ENCODE results near the gene SRP9.
"Not testable (repeated sequence)": the region's sequence is repeated elsewhere in the genome, so short reads cannot be mapped to it uniquely, and the experiment has no call there.

Gene SRP9

GRCh38 chr1:225776294-225776693, 1.3 kb upstream of the SRP9 start:
- DNase-seq (ENCODE audit: low spot score in 2 of 2): no peak
- peaks cover 15% of the 10 kb centered on the region for H3K4me1 ChIP-seq
- no peaks in the 10 kb centered on the region for H3K9me3 ChIP-seq
- in situ Hi-C loops (cut with MboI; ENCODE audit: low sequenced_read_pairs): loop anchor here (5.0 kb wide), 1 partner anchor 299 kb away; no protein-coding TSS in a partner anchor
- no peak overlapping the region for H3K4me3 ChIP-seq
- H3K36me3 ChIP-seq (replicated peaks): peaks cover 15% of the 10 kb centered on the region
- no peaks in the 10 kb centered on the region for H3K27me3 ChIP-seq (ENCODE audit: low read depth)

DNA sequence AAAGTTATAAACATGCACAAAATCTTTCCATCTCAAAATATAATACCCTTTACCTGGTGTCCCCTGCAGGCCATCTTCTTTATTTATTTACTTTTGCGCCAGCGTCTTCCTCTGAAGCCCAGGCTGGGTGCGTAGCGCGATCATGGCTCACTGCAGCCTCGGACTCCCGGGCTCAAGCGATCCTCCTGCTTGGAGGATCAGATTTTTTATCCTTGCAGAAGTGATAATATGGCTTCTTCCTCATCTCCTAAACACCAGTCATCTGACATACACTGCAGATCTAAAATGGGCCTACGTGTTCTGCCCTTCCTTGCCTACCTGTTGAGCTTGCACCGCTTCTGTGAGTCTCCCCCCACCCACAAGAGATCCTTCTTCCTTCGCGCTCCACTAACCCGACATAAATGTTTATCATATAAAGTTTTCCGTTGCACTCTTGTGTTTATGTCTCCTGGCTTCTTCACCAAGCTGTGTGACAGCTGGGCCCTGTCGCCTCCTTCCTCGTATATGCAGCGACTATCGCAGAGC, 506 bp upstream of the SRP9 start:
- Histone ChIP-seq H3K36me3 (replicated peaks) (peaks cover 15% of the 10 kb centered on the region), H3K9me3 (no peaks in the 10 kb centered on the region), H3K27me3 (ENCODE audit: low read depth) (no peaks in the 10 kb centered on the region), H3K4me3 (peak overlapping the region; percentile 95), H3K4me1 (peaks cover 20% of the 10 kb centered on the region)
- in situ Hi-C loops (cut with MboI; ENCODE audit: low sequenced_read_pairs): loop anchor here (5.0 kb wide), 1 partner anchor 300 kb away; no protein-coding TSS in a partner anchor
- peak in 1 of 2 experiments; percentile 33 for DNase-seq (ENCODE audit: low spot score in 2 of 2)

DNA sequence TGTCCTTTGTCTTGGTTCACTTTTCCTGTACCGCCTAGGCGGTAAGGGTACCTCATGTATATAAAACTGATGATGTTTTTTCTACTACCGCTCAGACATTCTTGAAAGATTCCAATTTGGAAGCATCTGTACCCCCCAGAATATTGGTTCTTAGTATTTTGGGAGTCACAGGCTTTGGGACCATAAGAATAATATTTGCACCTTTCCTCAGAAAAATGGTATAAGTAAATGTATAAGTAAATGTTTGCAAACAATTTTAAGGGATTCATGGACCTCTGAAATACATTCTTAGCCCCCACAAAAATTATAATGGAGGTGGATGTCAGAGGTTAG, 677 bp downstream of the SRP9 start:
- H3K36me3 ChIP-seq (replicated peaks): peaks cover 26% of the 10 kb centered on the region
- DNase-seq (ENCODE audit: low spot score in 2 of 2): no peak
- in situ Hi-C loops (cut with MboI; ENCODE audit: low sequenced_read_pairs): loop anchor here (5.0 kb wide), 1 partner anchor 301 kb away; no protein-coding TSS in a partner anchor
- H3K27me3 ChIP-seq (ENCODE audit: low read depth): no peaks in the 10 kb centered on the region
- peaks cover 30% of the 10 kb centered on the region for H3K4me1 ChIP-seq
- peak overlapping the region; percentile 95 for H3K4me3 ChIP-seq
- H3K9me3 ChIP-seq: no peaks in the 10 kb centered on the region

- H3K4me3 ChIP-seq: peak overlapping the region; percentile 95
- peaks cover 36% of the 10 kb centered on the region for H3K4me1 ChIP-seq
- not testable (repeated sequence) for DNase-seq (ENCODE audit: low spot score in 2 of 2); H3K9me3 ChIP-seq; H3K27me3 ChIP-seq (ENCODE audit: low read depth)
- H3K36me3 ChIP-seq (replicated peaks): peaks cover 32% of the 10 kb centered on the region
- in situ Hi-C loops (cut with MboI; ENCODE audit: low sequenced_read_pairs): loop anchor here (5.0 kb wide), 1 partner anchor 302 kb away; no protein-coding TSS in a partner anchor
Observed at GRCh38 chr1:225779165-225779564, 1.5 kb downstream of the SRP9 start.

- Histone ChIP-seq H3K4me3 (no peak overlapping the region), H3K36me3 (replicated peaks) (peaks cover 42% of the 10 kb centered on the region), H3K4me1 (peaks cover 36% of the 10 kb centered on the region), H3K9me3 (no peaks in the 10 kb centered on the region), H3K27me3 (ENCODE audit: low read depth) (no peaks in the 10 kb centered on the region)
- in situ Hi-C loops (cut with MboI; ENCODE audit: low sequenced_read_pairs): no loop called here
- no peak for DNase-seq (ENCODE audit: low spot score in 2 of 2)
Observed at GRCh38 chr1:225780134-225780533, 2.5 kb downstream of the SRP9 start.

GRCh38 chr1:225780630-225781029, 3.0 kb downstream of the SRP9 start:
- DNase-seq (ENCODE audit: low spot score in 2 of 2): no peak
- Histone ChIP-seq H3K27me3 (ENCODE audit: low read depth) (no peaks in the 10 kb centered on the region), H3K4me3 (no peak overlapping the region), H3K4me1 (peaks cover 36% of the 10 kb centered on the region), H3K9me3 (no peaks in the 10 kb centered on the region), H3K36me3 (replicated peaks) (peaks cover 47% of the 10 kb centered on the region)
- in situ Hi-C loops (cut with MboI; ENCODE audit: low sequenced_read_pairs): no loop called here

DNA sequence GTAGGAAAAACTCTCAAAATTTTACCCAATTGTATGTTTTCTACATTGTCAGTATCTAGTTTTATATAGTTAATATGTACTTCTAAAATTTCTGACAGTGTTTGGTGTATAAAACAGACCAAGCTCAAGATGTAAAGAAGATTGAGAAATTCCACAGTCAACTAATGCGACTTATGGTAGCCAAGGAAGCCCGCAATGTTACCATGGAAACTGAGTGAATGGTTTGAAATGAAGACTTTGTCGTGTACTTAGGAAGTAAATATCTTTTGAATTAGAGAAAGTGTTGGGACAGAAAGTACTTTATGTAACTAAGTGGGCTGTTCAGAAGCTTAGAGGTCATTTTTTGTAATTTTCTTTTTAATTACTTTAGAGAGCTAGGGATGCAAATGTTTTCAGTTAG, 11.5 kb downstream of the SRP9 start:
- DNase-seq (ENCODE audit: low spot score in 2 of 2); in situ Hi-C loops (cut with MboI; ENCODE audit: low sequenced_read_pairs); H3K4me3 ChIP-seq; H3K9me3 ChIP-seq; H3K4me1 ChIP-seq; H3K27me3 ChIP-seq (ENCODE audit: low read depth): not testable (repeated sequence)
- H3K36me3 ChIP-seq (replicated peaks): peaks cover 64% of the 10 kb centered on the region

DNA sequence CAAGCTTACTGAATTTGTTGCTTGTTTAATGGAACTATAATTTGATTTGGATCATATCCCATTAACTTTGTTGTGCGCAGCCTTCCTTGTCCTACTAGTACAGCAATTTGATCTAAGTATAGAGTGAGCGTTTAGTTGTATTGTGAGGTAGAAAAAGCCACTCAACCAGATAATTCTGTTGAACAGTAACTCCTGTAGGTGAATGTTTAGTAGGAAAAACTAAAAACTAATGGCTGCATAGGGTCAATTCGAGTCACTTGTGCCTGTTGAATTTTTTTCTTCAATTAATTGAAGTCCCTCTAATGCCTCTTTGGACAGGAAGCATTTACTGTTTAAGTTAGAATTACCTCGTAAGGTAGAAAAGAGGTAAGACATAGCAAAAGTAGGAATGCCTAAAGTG, 17.3 kb downstream of the SRP9 start:
- Histone ChIP-seq H3K36me3 (replicated peaks) (peaks cover 13% of the 10 kb centered on the region), H3K9me3 (no peaks in the 10 kb centered on the region), H3K27me3 (ENCODE audit: low read depth) (no peaks in the 10 kb centered on the region), H3K4me3 (no peak overlapping the region), H3K4me1 (no peaks in the 10 kb centered on the region)
- in situ Hi-C loops (cut with MboI; ENCODE audit: low sequenced_read_pairs): no loop called here
- no peak for DNase-seq (ENCODE audit: low spot score in 2 of 2)

DNA sequence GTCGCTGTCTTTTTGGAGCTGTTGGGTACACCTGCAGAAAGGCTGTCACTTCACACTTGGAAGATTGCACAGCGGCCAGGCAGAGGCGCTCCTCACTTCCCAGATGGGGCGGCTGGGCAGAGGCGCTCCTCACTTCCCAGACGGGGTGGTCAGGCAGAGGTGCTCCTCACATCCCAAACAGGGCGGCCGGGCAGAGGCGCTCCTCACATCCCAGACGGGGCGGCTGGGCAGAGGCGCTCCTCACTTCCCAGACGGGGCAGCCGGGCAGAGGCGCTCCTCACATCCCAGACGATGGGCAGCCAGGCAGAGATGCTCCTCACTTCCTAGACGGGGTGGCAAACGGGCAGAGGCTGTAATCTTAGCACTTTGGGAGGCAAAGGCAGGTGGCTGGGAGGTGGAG, 18.5 kb downstream of the SRP9 start:
- H3K27me3 ChIP-seq (ENCODE audit: low read depth); DNase-seq (ENCODE audit: low spot score in 2 of 2); H3K4me3 ChIP-seq; in situ Hi-C loops (cut with MboI; ENCODE audit: low sequenced_read_pairs); H3K36me3 ChIP-seq (replicated peaks); H3K4me1 ChIP-seq; H3K9me3 ChIP-seq: not testable (repeated sequence)

DNA sequence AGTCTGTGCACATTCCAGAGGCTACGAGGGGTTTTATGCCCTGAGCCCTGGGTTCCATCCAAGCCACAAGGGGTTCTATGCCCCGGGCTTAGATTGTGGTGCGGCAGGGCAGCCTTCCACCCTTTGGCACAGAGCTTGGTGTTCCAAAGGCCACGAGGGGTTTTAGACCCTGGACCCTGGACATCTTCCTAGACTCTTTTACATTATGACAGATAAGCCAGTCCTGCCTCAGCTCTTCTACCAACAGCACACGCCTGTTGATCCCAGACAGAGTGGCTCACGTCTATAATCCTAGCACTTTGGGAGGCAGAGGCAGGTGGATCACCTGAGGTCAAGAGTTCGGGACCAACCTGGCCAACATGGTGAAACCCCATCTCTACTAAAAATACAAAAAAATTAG, 23.5 kb downstream of the SRP9 start:
- in situ Hi-C loops (cut with MboI; ENCODE audit: low sequenced_read_pairs); H3K36me3 ChIP-seq (replicated peaks); H3K27me3 ChIP-seq (ENCODE audit: low read depth); H3K9me3 ChIP-seq; DNase-seq (ENCODE audit: low spot score in 2 of 2); H3K4me1 ChIP-seq; H3K4me3 ChIP-seq: not testable (repeated sequence)

DNA sequence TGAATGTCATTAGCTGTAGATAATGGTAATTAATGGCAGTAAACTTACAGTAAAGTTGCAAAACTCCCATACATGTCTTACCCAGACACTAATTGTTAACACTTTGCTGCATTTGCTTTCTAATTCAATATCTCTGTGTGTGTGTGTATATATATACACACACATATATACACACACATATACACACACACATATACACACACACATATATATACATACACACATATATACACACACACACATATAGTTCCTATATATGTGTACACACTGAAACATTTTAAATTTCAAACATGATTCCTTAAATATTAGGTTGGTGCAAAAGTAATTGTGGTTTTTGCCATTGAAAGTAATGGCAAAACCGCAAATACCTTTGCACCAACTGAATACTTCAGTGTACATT, 28.6 kb downstream of the SRP9 start:
- Histone ChIP-seq H3K4me1 (no peaks in the 10 kb centered on the region; the same call in 1 of the 2 replicates), H3K4me3 (no peak overlapping the region), H3K9me3 (no peaks in the 10 kb centered on the region), H3K27me3 (ENCODE audit: low read depth) (no peaks in the 10 kb centered on the region), H3K36me3 (replicated peaks) (no peaks in the 10 kb centered on the region)
- no peak for DNase-seq (ENCODE audit: low spot score in 2 of 2)
- in situ Hi-C loops (cut with MboI; ENCODE audit: low sequenced_read_pairs): no loop called here

DNA sequence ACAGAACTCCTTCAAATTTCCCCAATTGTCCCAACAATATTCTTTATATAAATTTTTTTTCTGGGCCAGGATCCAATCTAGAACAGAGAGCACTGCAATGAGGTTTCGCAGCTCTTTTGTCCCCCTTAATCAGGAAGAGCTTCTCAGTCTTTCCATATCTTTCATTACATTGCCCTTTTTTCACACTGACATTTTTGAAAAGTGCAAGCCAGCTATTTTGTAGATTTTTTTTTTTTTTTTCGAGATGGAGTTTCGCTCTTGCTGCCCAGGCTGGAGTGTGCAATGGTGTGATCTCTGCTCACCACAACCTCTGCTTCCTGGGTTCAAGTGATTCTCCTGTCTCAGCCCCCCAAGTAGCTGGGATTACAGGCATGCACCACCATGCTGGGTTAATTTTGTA, 29.1 kb downstream of the SRP9 start:
- H3K36me3 ChIP-seq (replicated peaks); DNase-seq (ENCODE audit: low spot score in 2 of 2); H3K4me1 ChIP-seq; H3K9me3 ChIP-seq; H3K4me3 ChIP-seq; H3K27me3 ChIP-seq (ENCODE audit: low read depth); in situ Hi-C loops (cut with MboI; ENCODE audit: low sequenced_read_pairs): not testable (repeated sequence)

DNA sequence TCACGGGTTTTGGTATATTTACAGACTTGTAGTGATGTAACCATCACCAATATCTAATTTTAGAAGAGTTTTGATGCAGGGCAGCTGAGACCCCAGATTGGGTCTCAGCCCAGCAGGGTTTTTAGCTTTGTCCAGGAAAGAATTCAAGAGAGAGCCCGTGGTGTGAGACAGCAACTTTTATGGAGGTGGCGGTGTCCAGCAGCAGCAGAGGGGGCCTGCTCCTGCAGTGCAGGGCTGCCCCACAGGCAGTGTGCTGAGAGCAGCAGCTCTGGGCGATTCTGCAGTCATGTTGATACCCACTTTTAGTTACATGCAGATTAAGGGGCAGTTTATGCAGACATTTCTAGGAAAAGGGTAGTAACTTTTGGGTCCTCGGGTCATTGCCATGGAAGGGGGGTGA, 30.5 kb downstream of the SRP9 start:
- in situ Hi-C loops (cut with MboI; ENCODE audit: low sequenced_read_pairs): no loop called here
- no peaks in the 10 kb centered on the region for H3K9me3 ChIP-seq
- H3K27me3 ChIP-seq (ENCODE audit: low read depth): no peaks in the 10 kb centered on the region
- no peaks in the 10 kb centered on the region for H3K36me3 ChIP-seq (replicated peaks)
- no peak overlapping the region for H3K4me3 ChIP-seq
- H3K4me1 ChIP-seq: no peaks in the 10 kb centered on the region; the same call in 1 of the 2 replicates
- DNase-seq (ENCODE audit: low spot score in 2 of 2): no peak

GRCh38 chr1:225809842-225810578, 32.4 kb downstream of the SRP9 start, which contains the start of gene EPHX1:
EPHX1 (plus strand) TSS chr1:225810124; CDS start chr1:225828730, 18,606 bp downstream.
- H3K9me3 ChIP-seq: no peaks in the 10 kb centered on the region
- H3K27me3 ChIP-seq (ENCODE audit: low read depth): no peaks in the 10 kb centered on the region
- no peaks in the 10 kb centered on the region for H3K36me3 ChIP-seq (replicated peaks)
- peak; percentile 89 to 94 for DNase-seq (ENCODE audit: low spot score in 2 of 2)
- no peaks in the 10 kb centered on the region; the same call in 1 of the 2 replicates for H3K4me1 ChIP-seq
- in situ Hi-C loops (cut with MboI; ENCODE audit: low sequenced_read_pairs): no loop called here
- peak within 1 kb of the TSS; percentile 55 for H3K4me3 ChIP-seq
